Activated naive CD8-positive, alpha-beta T cell treated with anti-CD3 and anti-CD28 coated beads for 36 hours (primary cell): ENCODE data around the gene LAMB1. TPM values are rescaled to one million over a fixed set of nuclear protein-coding genes. Genes with fewer than 3 reads are reported as not detected.

Source experiments
- DNase-seq: peaks from one replicate; pipeline ENCODE4 v3.0.0; 2021
- H3K27ac Mint-ChIP-seq: one replicate; pipeline ENCODE4 v1.8.0; 2022; ENCODE audit warnings: mild to moderate bottlenecking, moderate library complexity, mixed read lengths
- H3K27me3 Mint-ChIP-seq: one replicate; pipeline ENCODE4 v1.8.0; 2022; ENCODE audit warnings: mild to moderate bottlenecking, mixed read lengths
- H3K36me3 Mint-ChIP-seq: one replicate; pipeline ENCODE4 v1.8.0; 2021; ENCODE audit warnings: mild to moderate bottlenecking, mixed read lengths
- H3K4me1 Mint-ChIP-seq: one replicate; pipeline ENCODE4 v1.8.0; 2021; ENCODE audit warnings: mixed read lengths
- H3K4me3 Mint-ChIP-seq: one replicate; pipeline ENCODE4 v1.8.0; 2022; ENCODE audit warnings: mild to moderate bottlenecking, moderate library complexity, mixed read lengths
- H3K9me3 Mint-ChIP-seq: one replicate; pipeline ENCODE4 v1.8.0; 2022; ENCODE audit warnings: mixed read lengths
- total RNA-seq, 2 experiments: library from RNA; stranded (reverse); gene quantifications; one replicate each; pipeline ENCODE4 v1.2.3, GENCODE V29; 2021

The LAMB1 gene
- total RNA-seq, 2 experiments from 2014 or later = 0.16 to 0.32 TPM

DNA sequence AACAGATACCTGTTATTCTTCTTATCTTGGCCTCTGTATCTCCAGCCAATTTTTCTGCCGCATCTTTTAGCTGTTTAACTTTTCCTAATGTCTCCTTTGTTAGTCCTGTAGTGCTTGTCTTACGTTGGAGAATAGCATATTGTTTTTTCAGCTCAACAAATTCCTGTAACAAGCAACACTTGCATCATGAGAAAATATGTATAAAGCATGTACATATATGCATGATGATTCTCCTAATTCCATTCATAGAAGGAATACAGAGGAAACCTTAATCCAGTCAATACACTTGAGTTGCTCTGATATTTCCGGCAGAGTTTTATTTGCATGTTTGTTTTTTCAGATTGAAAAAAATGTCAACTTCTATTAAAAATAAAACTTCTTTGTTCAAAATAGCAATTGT lies 26.1 kb upstream of the LAMB1 start:
- Mint-ChIP-seq H3K9me3 (no peaks in the 10 kb centered on the region), H3K36me3 (no peaks in the 10 kb centered on the region), H3K4me3 (no peak overlapping the region), H3K27me3 (no peaks in the 10 kb centered on the region), H3K4me1 (no peaks in the 10 kb centered on the region), H3K27ac (no peak overlapping the region)
- DNase-seq = no peak

DNA sequence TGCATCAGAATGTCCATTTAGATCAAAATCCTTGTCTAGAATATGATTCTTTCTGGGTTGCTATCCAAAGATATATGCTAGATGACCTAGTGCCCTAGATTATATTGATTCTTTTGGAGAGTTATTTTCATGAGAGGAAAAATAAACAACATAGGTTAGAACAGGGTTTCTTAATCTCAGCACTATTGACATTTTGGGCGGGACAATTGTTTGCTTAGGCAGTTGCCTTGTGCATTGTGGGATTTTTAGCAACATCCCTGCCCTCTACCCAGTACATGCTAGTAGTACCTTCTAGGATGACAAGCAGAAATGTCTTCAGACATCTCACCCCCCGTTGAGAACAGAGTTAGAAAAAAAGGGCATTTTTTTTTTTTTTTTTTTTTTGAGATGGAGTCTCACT lies 25.1 kb upstream of the LAMB1 start:
- H3K36me3 Mint-ChIP-seq = no peaks in the 10 kb centered on the region
- no peaks in the 10 kb centered on the region for H3K27me3 Mint-ChIP-seq
- no peak for DNase-seq
- H3K9me3 Mint-ChIP-seq = no peaks in the 10 kb centered on the region
- H3K4me1 Mint-ChIP-seq = no peaks in the 10 kb centered on the region
- no peak overlapping the region for H3K27ac Mint-ChIP-seq
- H3K4me3 Mint-ChIP-seq = no peak overlapping the region

DNA sequence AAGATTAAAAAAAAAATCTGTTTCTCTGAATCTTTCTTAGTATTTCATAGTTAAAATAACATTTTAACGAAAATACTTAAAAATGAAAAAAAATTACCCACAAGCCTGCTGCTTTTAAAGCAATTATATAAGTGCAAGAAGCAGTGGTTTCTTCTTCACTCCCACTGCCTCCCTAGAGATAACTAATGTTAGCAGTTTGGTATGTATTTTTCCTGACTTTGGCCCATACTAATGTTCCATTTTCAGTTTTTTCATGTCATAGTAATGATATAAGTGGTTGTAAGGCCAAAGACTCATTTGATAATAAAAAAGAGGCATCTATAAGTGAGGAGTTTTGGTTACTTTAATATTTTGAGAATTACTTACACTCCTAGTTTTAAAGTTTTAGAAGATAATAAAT lies 24.3 kb upstream of the LAMB1 start:
- Mint-ChIP-seq H3K4me3 (no peak overlapping the region), H3K4me1 (no peaks in the 10 kb centered on the region), H3K27ac (no peak overlapping the region), H3K36me3 (no peaks in the 10 kb centered on the region), H3K9me3 (no peaks in the 10 kb centered on the region), H3K27me3 (no peaks in the 10 kb centered on the region)
- no peak for DNase-seq

DNA sequence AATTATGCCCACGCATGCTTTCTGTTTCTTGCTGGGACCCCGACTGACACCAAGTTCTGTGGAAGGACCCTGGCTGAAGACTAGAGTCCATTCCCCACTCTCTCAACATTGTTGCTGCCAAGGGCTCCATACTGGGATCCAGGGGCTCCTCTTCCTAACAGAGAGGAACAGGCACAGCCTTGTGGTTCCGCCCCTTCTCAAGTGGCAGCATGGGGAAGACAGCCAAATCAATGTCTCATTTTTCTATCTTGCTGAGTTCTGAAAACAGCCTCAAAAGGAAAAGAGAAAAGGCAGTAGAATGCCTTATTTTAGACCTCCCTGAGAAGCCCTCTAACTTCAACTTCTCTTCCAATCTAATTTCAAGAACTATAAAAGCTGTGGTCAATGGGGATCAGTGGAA lies 23.7 kb upstream of the LAMB1 start:
- H3K27me3 Mint-ChIP-seq = no peaks in the 10 kb centered on the region
- H3K4me1 Mint-ChIP-seq = no peaks in the 10 kb centered on the region
- DNase-seq = no peak

DNA sequence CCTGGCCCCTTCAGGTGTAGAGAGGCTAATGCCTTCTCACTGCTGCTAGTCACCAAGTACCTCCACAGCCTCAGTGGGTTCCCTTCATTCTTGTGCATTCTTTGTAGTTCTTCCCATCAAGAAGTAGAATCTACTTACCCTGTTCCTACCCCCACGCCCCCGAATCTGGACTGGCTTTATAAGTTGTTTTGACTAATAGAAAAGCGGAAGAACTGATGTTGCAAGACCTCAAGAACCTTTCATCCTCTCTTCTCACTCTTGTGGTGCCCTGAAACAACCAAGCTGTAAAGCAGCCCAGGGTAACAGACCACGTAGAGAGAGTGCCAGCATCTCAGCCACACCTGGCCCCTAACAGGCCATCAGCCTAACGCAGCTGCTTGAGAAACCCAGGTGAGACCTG lies 23.2 kb upstream of the LAMB1 start:
- no peaks in the 10 kb centered on the region for H3K4me1 Mint-ChIP-seq
- H3K4me3 Mint-ChIP-seq = no peak overlapping the region
- DNase-seq = no peak
- peaks cover under 1% of the 10 kb centered on the region for H3K27me3 Mint-ChIP-seq
- no peak overlapping the region for H3K27ac Mint-ChIP-seq
- H3K9me3 Mint-ChIP-seq = no peaks in the 10 kb centered on the region
- H3K36me3 Mint-ChIP-seq = no peaks in the 10 kb centered on the region

More for the DNA sequence above, 23.7 kb upstream of the LAMB1 start:
- H3K9me3 Mint-ChIP-seq = no peaks in the 10 kb centered on the region
- no peak overlapping the region for H3K4me3 Mint-ChIP-seq
- H3K36me3 Mint-ChIP-seq = no peaks in the 10 kb centered on the region
- no peak overlapping the region for H3K27ac Mint-ChIP-seq

DNA sequence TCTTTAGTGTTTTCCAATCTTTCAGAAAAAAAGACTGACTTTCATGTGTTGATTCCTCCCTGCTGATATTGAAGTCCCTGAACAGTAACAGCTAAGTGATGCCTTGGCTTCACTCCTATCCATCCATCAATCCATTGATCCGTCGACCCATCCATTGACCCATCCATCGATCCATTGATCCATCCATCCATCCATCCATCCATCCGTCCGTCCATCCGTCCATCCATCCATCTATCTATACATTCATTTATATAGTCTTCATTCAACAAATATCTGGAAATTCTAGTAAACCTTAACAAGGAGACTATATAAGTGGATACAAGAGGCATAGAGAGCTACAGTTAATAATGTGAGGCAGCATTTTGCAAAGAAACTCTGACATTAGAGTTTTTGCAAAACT lies 21.6 kb upstream of the LAMB1 start:
- Mint-ChIP-seq H3K36me3 (no peaks in the 10 kb centered on the region), H3K27ac (no peak overlapping the region), H3K4me3 (no peak overlapping the region), H3K27me3 (peaks cover 7% of the 10 kb centered on the region), H3K9me3 (no peaks in the 10 kb centered on the region), H3K4me1 (no peaks in the 10 kb centered on the region)
- DNase-seq = no peak

DNA sequence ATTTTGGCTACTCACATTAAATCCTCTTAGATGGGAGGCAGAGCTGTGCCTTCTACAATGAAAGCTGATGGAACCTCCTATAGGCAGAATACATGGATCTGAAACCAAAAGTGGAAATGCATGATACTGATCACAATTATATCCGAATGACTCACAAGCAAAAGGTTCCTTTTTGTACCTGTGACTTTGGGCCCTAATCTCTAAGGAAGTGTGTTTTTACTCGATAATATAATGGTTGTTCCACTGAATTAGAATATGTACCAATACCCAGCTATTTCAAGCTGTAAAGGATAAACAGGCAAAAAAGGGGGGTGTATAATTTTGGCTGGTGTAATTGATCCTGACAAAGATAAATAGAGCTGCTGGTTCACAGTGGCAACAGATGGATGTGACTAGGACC lies 17.6 kb upstream of the LAMB1 start:
- Mint-ChIP-seq H3K36me3 (no peaks in the 10 kb centered on the region), H3K9me3 (no peaks in the 10 kb centered on the region), H3K4me1 (no peaks in the 10 kb centered on the region), H3K27ac (no peak overlapping the region), H3K4me3 (no peak overlapping the region), H3K27me3 (peaks cover 16% of the 10 kb centered on the region)
- DNase-seq = no peak

DNA sequence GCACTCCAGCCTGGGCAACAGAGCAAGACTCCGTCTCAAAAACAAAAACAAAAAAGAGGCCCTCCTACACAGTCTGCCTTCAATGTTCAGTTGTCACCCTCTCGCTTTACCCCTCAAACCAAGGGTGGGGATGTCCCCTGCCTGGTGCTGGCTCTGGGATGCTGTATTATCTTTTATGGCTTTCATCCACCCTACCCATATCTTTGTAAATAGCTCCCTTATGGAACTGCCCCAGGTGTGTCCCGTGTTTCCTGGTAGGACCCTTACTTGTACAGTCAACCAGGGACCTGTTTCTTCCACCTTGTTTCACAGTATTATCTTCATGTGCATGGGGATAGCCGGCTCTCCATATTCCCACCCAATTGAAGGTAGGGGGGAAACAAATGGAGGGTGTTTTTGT lies 15.7 kb upstream of the LAMB1 start:
- Mint-ChIP-seq H3K27ac (no peak overlapping the region), H3K4me1 (no peaks in the 10 kb centered on the region), H3K9me3 (no peaks in the 10 kb centered on the region), H3K27me3 (peaks cover 16% of the 10 kb centered on the region), H3K36me3 (no peaks in the 10 kb centered on the region), H3K4me3 (no peak overlapping the region)
- no peak for DNase-seq

DNA sequence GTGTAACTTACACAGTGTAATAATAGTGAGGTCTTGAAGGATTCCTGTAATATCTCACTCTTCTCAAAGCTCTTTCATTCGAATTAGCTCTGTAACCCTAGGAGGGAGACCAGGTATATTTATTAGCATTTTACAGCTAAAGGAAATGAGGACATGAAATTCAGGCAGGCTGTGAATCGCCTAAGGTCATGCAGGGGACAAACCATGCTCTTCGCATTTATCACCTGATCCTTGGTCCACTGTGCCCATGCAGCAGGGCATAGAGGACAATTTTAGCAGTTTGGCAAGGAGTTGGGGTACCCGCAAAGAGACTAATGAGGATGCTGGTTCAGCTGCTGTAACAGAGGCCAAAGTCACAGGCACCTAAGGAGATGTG lies 14.8 kb upstream of the LAMB1 start:
- no peak overlapping the region for H3K27ac Mint-ChIP-seq
- no peaks in the 10 kb centered on the region for H3K4me1 Mint-ChIP-seq
- no peak overlapping the region for H3K4me3 Mint-ChIP-seq
- no peaks in the 10 kb centered on the region for H3K36me3 Mint-ChIP-seq
- H3K27me3 Mint-ChIP-seq = peaks cover 16% of the 10 kb centered on the region
- no peaks in the 10 kb centered on the region for H3K9me3 Mint-ChIP-seq
- no peak for DNase-seq

DNA sequence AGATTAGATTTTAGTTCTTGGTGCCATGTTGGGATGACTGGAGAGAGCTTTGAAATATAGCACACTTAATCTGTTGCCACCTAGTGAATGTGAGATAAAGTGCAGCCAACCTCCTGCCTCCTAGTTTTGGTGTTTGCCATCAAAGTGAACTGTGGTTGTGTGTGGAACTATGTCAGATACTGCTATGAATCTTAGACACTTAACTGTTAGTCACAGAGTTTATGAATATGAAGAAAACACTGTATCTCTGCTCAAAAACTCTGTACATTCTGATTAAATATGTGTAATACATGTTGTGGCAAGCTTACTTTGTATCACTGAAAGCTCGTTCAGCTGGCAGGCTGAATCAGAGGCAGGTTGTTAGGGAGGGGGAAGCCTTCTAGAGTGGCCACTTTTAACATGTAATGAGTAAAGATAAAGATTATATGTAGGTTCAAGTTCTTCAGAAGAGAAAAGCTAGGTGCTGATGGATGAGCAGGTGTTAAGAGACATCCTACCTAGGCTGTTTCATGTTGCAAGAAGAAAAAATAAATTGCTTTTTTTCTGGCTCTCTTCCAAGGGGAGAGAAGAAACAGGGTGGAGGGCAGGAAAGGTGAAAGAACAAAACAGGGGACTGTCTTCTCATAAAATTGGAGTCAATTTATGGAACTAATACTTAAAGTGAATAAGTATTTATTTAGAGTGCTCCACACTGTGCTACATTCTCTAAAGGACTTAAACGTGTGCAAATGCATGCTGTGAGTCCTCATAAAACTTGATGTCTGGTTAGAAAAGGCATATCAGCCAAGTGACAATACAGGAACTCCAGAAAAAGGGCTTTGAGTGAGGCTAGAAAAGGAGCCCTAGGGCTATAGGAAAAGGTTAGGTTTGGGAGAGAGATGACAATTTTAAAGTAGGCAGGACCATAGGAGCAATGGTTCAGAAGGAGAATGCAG lies 14.1 kb upstream of the LAMB1 start:
- Mint-ChIP-seq H3K4me1 (no peaks in the 10 kb centered on the region), H3K4me3 (no peak overlapping the region), H3K36me3 (no peaks in the 10 kb centered on the region), H3K9me3 (no peaks in the 10 kb centered on the region), H3K27ac (no peak overlapping the region), H3K27me3 (peaks cover 16% of the 10 kb centered on the region)
- DNase-seq = no peak

DNA sequence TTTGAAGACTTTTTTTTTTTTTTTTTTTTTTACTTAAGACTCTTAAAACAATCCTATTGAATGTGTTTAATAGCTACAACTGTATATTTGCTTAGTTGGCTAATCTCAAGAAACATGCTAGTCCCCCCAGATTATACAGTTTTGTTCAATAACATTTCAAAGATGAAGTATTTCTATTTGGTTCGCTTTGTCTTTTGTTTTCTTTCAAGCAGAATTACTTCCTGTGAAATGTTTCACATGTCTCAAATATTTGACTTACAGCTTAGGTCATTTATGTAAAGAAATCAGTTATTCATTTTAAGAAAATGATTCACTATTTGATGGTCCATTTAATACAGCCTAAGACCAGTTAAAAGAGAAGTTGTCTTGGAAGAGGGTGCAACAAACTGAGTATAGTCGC lies 12.8 kb upstream of the LAMB1 start:
- peaks cover 11% of the 10 kb centered on the region for H3K27me3 Mint-ChIP-seq
- H3K36me3 Mint-ChIP-seq = no peaks in the 10 kb centered on the region
- no peak overlapping the region for H3K4me3 Mint-ChIP-seq
- no peak for DNase-seq
- no peak overlapping the region for H3K27ac Mint-ChIP-seq
- no peaks in the 10 kb centered on the region for H3K4me1 Mint-ChIP-seq
- H3K9me3 Mint-ChIP-seq = no peaks in the 10 kb centered on the region

DNA sequence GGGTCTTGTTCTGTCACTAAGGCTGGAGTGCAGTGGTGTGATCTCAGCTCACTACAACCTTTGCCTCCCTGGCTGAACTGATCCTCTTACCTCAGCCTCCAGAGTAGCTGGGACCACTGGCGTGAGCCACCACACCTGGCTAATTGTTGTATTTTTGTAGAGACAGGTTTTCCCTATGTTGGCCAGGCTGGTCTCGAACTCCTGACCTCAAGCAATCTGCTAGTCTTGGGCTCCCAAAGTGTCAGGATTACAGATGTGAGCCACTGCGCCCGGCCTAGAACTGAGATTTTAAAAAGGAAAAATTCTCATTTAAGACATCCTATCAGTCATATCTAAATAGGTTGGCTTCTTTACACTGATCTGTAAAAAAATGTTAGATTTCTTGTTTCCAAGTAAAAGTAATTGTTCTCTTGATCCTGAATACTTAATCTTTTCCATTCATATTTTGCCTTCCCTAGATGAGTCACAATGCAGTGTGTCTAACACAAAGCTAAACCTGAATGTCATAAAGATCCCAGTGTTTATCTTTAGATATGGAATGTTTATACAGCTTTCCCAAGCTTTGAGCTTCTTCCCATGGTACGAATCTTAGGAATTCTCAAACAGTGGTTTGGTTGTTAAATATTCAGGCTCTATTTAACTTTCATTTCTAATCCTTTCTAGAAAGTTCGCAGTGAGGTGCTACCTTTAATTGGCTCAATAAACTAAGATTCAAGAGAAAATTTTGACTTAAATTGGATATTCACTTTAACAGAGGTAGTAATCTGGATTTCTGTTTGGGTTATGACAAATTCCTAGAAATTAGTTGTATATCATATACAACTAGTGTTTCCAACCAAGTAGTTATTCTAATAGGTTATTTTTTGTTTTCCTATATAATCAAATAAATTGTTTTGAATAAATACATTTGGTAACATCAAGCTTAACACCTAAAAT lies 12.1 kb upstream of the LAMB1 start:
- Mint-ChIP-seq H3K27me3 (peaks cover 9% of the 10 kb centered on the region), H3K36me3 (no peaks in the 10 kb centered on the region), H3K4me3 (no peak overlapping the region), H3K9me3 (no peaks in the 10 kb centered on the region), H3K4me1 (no peaks in the 10 kb centered on the region), H3K27ac (no peak overlapping the region)
- no peak for DNase-seq

DNA sequence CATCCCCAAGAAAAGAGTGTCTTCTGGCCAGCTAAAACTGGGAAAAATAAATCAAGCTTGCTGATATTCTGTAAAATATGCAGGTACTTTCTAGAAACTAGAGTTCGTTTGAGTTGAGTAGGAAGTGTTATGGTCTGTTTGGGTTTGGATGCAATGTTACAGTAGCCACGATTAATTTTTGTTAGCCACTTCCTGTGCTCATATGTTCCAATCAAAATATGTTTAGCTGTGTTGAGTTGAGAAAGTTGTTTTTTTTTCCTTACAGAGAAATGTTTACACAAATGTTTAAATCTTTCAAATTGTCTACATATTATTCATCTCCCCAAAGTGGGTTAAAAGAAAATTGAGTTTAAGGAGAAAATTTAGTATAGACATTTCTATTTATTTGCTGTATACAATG lies 11.3 kb upstream of the LAMB1 start:
- H3K27ac Mint-ChIP-seq = no peak overlapping the region
- no peaks in the 10 kb centered on the region for H3K4me1 Mint-ChIP-seq
- H3K27me3 Mint-ChIP-seq = peaks cover 9% of the 10 kb centered on the region
- no peak overlapping the region for H3K4me3 Mint-ChIP-seq
- H3K9me3 Mint-ChIP-seq = no peaks in the 10 kb centered on the region
- DNase-seq = no peak
- H3K36me3 Mint-ChIP-seq = no peaks in the 10 kb centered on the region

DNA sequence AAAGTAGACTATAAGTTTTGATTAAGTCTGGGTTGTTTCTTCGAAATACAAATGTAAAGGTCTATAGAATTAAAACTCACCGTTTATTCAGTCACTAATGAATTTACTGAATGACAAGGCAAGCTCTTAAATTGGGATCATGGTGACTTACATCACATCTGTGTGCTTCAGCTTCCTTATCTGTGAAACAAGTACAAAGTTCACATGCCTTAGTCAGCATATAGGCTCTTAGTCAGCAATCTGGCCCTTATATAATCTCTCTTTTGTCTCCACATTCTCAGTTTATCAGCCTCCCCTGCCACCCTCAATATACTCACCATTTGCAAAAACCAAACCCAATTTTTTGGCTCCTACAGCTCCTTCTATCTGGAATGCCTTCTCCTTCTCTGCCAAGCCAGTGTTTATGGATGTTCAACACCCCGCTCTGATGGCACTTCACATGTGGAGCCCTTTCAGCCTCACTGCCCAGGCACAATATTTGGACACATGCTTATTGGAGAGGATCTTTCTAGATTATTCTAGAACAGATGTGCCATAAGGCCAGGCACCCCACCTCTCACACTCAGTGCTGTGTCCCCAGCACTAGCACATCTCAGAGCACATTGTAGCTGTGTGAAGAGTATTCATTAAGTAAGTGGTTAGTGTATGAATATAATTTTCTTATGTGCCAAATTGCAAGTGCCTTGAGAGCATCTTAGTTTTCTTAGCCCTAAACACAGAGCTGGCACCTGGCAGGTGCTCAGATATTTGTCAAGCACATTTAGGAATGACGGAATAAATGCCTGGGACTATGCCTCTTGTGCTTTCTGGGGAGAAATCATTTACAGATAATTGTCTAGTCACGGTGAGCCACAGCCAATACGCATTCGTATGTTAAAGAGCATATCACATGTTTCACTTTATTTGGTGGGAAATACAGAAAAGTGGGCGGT lies 9.8 kb upstream of the LAMB1 start:
- Mint-ChIP-seq H3K27me3 (peaks cover 16% of the 10 kb centered on the region), H3K27ac (no peak overlapping the region), H3K9me3 (no peaks in the 10 kb centered on the region), H3K4me1 (no peaks in the 10 kb centered on the region), H3K36me3 (no peaks in the 10 kb centered on the region), H3K4me3 (no peak overlapping the region)
- no peak for DNase-seq

DNA sequence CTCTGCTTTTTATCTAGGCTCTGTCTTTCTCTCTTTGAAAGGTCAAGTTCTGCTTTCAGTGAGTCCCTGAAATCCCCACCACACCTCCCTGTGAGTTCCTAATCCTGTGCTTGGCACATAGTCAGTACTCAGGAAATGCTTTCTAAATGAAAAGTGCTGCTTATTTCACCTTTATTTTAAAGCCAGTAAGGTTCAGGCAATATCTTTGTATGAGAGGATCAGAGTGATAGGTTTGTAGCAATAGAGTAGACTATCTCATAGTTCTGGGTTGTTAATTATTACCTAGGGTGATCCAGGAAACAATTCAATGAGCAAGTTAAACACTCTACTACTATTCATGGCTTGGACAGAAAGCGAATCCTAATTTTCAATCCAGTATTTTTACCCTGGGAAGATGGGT lies 7.4 kb upstream of the LAMB1 start:
- H3K4me1 Mint-ChIP-seq = no peaks in the 10 kb centered on the region
- H3K36me3 Mint-ChIP-seq = no peaks in the 10 kb centered on the region

More for the DNA sequence above, 7.4 kb upstream of the LAMB1 start:
- Mint-ChIP-seq H3K27me3 (peaks cover 27% of the 10 kb centered on the region), H3K4me3 (no peak overlapping the region), H3K27ac (no peak overlapping the region), H3K9me3 (no peaks in the 10 kb centered on the region)
- no peak for DNase-seq
